Prostate gland (tissue), 2 donors: Measurements from ENCODE around the gene SLC17A4. TPM values are rescaled to one million over a fixed set of nuclear protein-coding genes. Genes with fewer than 3 reads are reported as not detected.

Source experiments
- DNase-seq: peaks from one replicate; pipeline ENCODE4 v3.0.0-alpha.2; 2019; ENCODE audit warnings: low spot score
- H3K27ac ChIP-seq, 2 donors: fragments of 200-600 bp; sonication (generic); 2 replicates each; pipeline ENCODE4 v1.5.1; 2017 to 2019
- H3K27me3 ChIP-seq: fragments of 200-600 bp; sonication (generic); replicated peaks from 2 replicates; pipeline ENCODE4 v1.5.1; 2019; ENCODE audit not compliant: insufficient read depth
- H3K36me3 ChIP-seq, 2 donors: fragments of 200-600 bp; sonication (generic); 1 replicate in 1 of 2; 2 replicates in 1 of 2; pipeline versions ENCODE4 v1.5.1 to v1.8.1; 2017 to 2019
- H3K4me1 ChIP-seq: fragments of 200-600 bp; sonication (generic); replicated peaks from 2 replicates; pipeline ENCODE4 v1.5.1; 2019
- H3K4me3 ChIP-seq, 2 donors: fragments of 200-600 bp; sonication (generic); 2 replicates each; pipeline ENCODE4 v1.5.1; 2017 to 2019
- H3K9me3 ChIP-seq: fragments of 200-600 bp; sonication (generic); 2 replicates; pipeline ENCODE4 v1.5.1; 2017
- CTCF ChIP-seq, 4 experiments: fragments of 200-600 bp in 2 of 4; fragments of 450-650 bp in 2 of 4; sonication (generic) in 2 of 4; IDR thresholded peaks; 1 replicate in 3 of 4; 2 replicates in 1 of 4; pipeline ENCODE4 v1.5.1; 2016 to 2019; ENCODE audit warnings: antibody characterized with exemption in 4 of 4, mild to moderate bottlenecking in 2 of 4, moderate library complexity in 2 of 4
- POLR2A ChIP-seq: fragments of 450-650 bp; IDR thresholded peaks from one replicate; pipeline ENCODE4 v1.6.1; 2016; ENCODE audit warnings: antibody characterized with exemption, mild to moderate bottlenecking
- POLR2AphosphoS5 ChIP-seq: sonication (generic); formaldehyde crosslinking; IDR thresholded peaks from one replicate; pipeline ENCODE4 v1.6.1; 2017; ENCODE audit warnings: antibody characterized with exemption
- WGBS: methylation state at CpG from one replicate; pipeline ENCODE4 v1.1.5; 2018; 5-methylcytosine and 5-hydroxymethylcytosine counted together
- intact Hi-C: fragments of 100-400 bp; cut with DNase I; formaldehyde crosslinking; loops from one replicate; pipeline ENCODE4 v1.14.2; 2022
- total RNA-seq, 2 donors: library from RNA; depleted of rRNA; stranded (reverse); fragments of >200 nt; gene quantifications; one replicate each; pipeline ENCODE4 v1.1.0, GENCODE V29; 2016

The SLC17A4 gene
- total RNA-seq = not detected

GRCh38 chr6:25754535-25754934, at the start of gene SLC17A4:
Gene SLC17A4 (plus strand): TSS chr6:25754742. CDS start chr6:25761963, 7,221 bp downstream.
- intact Hi-C loops = no loop called here
- TF ChIP-seq POLR2A (no peak), POLR2AphosphoS5 (no peak), CTCF (IDR thresholded peaks at IDR 0.05) (no peak)
- no peak within 1 kb of the TSS for H3K4me3 ChIP-seq
- H3K36me3 ChIP-seq = no peaks in the 10 kb centered on the region
- H3K9me3 ChIP-seq = no peaks in the 10 kb centered on the region
- H3K27me3 ChIP-seq = no peaks in the 10 kb centered on the region
- no peak within 1 kb of the TSS for H3K27ac ChIP-seq
- H3K4me1 ChIP-seq = no peaks in the 10 kb centered on the region
- DNase-seq = no peak

- 92% methylated on average over 6 of the region's 6 CpGs for WGBS
- TF ChIP-seq POLR2A = no peak
- no peak for TF ChIP-seq POLR2AphosphoS5
- TF ChIP-seq CTCF (IDR thresholded peaks at IDR 0.05) = no peak
- no peak for DNase-seq
- Histone ChIP-seq H3K27me3 (no peaks in the 10 kb centered on the region), H3K4me3 (no peak overlapping the region), H3K27ac (no peak overlapping the region), H3K4me1 (no peaks in the 10 kb centered on the region), H3K9me3 (no peaks in the 10 kb centered on the region), H3K36me3 (no peaks in the 10 kb centered on the region)
- intact Hi-C loops = no loop called here
Measured at GRCh38 chr6:25706314-25707014, 48.1 kb upstream of the SLC17A4 start.

- intact Hi-C loops = no loop called here
- no peaks in the 10 kb centered on the region for H3K4me1 ChIP-seq
- H3K4me3 ChIP-seq = no peak overlapping the region
- TF ChIP-seq CTCF (IDR thresholded peaks at IDR 0.05) (no peak), POLR2AphosphoS5 (no peak), POLR2A (no peak)
- no peaks in the 10 kb centered on the region for H3K27me3 ChIP-seq
- DNase-seq = no peak
- 88% methylated on average over 10 of the region's 10 CpGs for WGBS
- H3K9me3 ChIP-seq = no peaks in the 10 kb centered on the region
- no peaks in the 10 kb centered on the region for H3K36me3 ChIP-seq
- no peak overlapping the region for H3K27ac ChIP-seq
Measured at GRCh38 chr6:25709761-25710160, 44.8 kb upstream of the SLC17A4 start.

- Histone ChIP-seq H3K9me3 (no peaks in the 10 kb centered on the region), H3K27me3 (no peaks in the 10 kb centered on the region), H3K27ac (no peak overlapping the region), H3K4me3 (no peak overlapping the region), H3K36me3 (no peaks in the 10 kb centered on the region), H3K4me1 (no peaks in the 10 kb centered on the region)
- intact Hi-C loops = no loop called here
- WGBS = 82% methylated on average over 14 of the region's 14 CpGs
- TF ChIP-seq CTCF (IDR thresholded peaks at IDR 0.05) (no peak), POLR2A (no peak), POLR2AphosphoS5 (no peak)
- no peak for DNase-seq
Measured at GRCh38 chr6:25710287-25710686, 44.3 kb upstream of the SLC17A4 start.

GRCh38 chr6:25713824-25714223, 40.7 kb upstream of the SLC17A4 start:
- WGBS = 55% methylated on average over 1 of the region's 1 CpG
- intact Hi-C loops = no loop called here
- H3K4me1 ChIP-seq = no peaks in the 10 kb centered on the region
- TF ChIP-seq CTCF (IDR thresholded peaks at IDR 0.05) (no peak), POLR2AphosphoS5 (no peak), POLR2A (no peak)
- no peak overlapping the region for H3K4me3 ChIP-seq
- H3K36me3 ChIP-seq = no peaks in the 10 kb centered on the region
- H3K9me3 ChIP-seq = no peaks in the 10 kb centered on the region
- no peaks in the 10 kb centered on the region for H3K27me3 ChIP-seq
- no peak overlapping the region for H3K27ac ChIP-seq
- no peak for DNase-seq
